Progenitor cell of endocrine pancreas (in vitro differentiated cells): ENCODE results near the gene BLOC1S1. TPM values are rescaled to one million over a fixed set of nuclear protein-coding genes. Genes with fewer than 3 reads are reported as not detected.
"Not testable (repeated sequence)": the region's sequence is repeated elsewhere in the genome, so short reads cannot be mapped to it uniquely, and the experiment has no call there.

Experiments
- DNase-seq: peaks from one replicate; pipeline ENCODE4 v3.0.0; 2021; ENCODE audit warnings: low spot score; ENCODE audit not compliant: unreplicated experiment
- H3K27ac Mint-ChIP-seq: 2 replicates; pipeline ENCODE4 v1.8.0; 2021; ENCODE audit warnings: mild to moderate bottlenecking, moderate library complexity, mixed read lengths
- H3K27me3 Mint-ChIP-seq: 2 replicates; pipeline ENCODE4 v1.8.0; 2021; ENCODE audit warnings: mixed read lengths
- H3K36me3 Mint-ChIP-seq: 2 replicates; pipeline ENCODE4 v1.8.0; 2022; ENCODE audit warnings: mixed read lengths; ENCODE audit not compliant: insufficient read depth
- H3K4me1 Mint-ChIP-seq: 2 replicates; pipeline ENCODE4 v1.8.0; 2021; ENCODE audit warnings: low read depth, mixed read lengths
- H3K4me3 Mint-ChIP-seq: 2 replicates; pipeline ENCODE4 v1.8.0; 2021; ENCODE audit warnings: low read depth, mild to moderate bottlenecking, moderate library complexity, mixed read lengths
- H3K9me3 Mint-ChIP-seq: 2 replicates; pipeline ENCODE4 v1.8.0; 2021; ENCODE audit warnings: low read depth, mixed read lengths
- CTCF ChIP-seq: fragments of 200-600 bp; sonication (generic); IDR thresholded peaks from one replicate; pipeline ENCODE4 v1.5.0; 2021; ENCODE audit warnings: antibody characterized with exemption, mild to moderate bottlenecking; ENCODE audit not compliant: unreplicated experiment
- total RNA-seq: library from RNA; stranded (reverse); gene quantifications from 2 replicates; pipeline ENCODE4 v1.2.1, GENCODE V29; 2021

Gene BLOC1S1
- total RNA-seq, 1 donor from 2014 or later: 65.8 TPM

GRCh38 chr12:55757701-55758100 is 41.9 kb downstream of the BLOC1S1 start:
- H3K27me3 Mint-ChIP-seq: no peaks in the 10 kb centered on the region
- DNase-seq: no peak
- no peak for TF ChIP-seq CTCF
- H3K4me3 Mint-ChIP-seq: no peak overlapping the region
- no peaks in the 10 kb centered on the region for H3K9me3 Mint-ChIP-seq
- peaks cover 5% of the 10 kb centered on the region for H3K4me1 Mint-ChIP-seq
- no peak overlapping the region for H3K27ac Mint-ChIP-seq
- H3K36me3 Mint-ChIP-seq: peaks cover 27% of the 10 kb centered on the region

GRCh38 chr12:55758575-55758974 is 42.7 kb downstream of the BLOC1S1 start:
- not testable (repeated sequence) for H3K27ac Mint-ChIP-seq, H3K4me3 Mint-ChIP-seq, H3K9me3 Mint-ChIP-seq, H3K4me1 Mint-ChIP-seq, H3K27me3 Mint-ChIP-seq, DNase-seq
- H3K36me3 Mint-ChIP-seq: peaks cover 24% of the 10 kb centered on the region

DNA sequence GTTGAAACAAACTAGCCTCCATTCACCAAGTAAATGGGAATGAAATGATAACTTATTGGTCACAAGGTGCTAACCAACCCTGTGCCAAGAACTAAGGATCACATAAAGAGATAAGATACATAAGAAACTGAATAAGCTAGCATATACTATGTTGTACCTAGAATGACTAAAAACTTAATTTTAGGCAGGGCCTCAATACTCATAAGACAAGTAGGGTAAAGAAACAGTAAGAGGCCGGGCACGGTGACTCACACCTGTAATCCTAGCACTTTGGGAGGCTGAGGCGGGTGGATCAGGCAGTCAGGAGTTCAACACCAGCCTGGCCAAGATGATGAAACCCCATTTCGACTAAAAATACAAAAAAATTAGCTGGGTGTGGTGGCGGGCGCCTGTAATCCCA is 44.8 kb downstream of the BLOC1S1 start:
- peaks cover 22% of the 10 kb centered on the region for H3K36me3 Mint-ChIP-seq
- DNase-seq: no peak
- H3K9me3 Mint-ChIP-seq: no peaks in the 10 kb centered on the region
- H3K27me3 Mint-ChIP-seq: no peaks in the 10 kb centered on the region
- no peak overlapping the region for H3K4me3 Mint-ChIP-seq
- H3K4me1 Mint-ChIP-seq: no peaks in the 10 kb centered on the region
- H3K27ac Mint-ChIP-seq: no peak overlapping the region
- no peak for TF ChIP-seq CTCF

DNA sequence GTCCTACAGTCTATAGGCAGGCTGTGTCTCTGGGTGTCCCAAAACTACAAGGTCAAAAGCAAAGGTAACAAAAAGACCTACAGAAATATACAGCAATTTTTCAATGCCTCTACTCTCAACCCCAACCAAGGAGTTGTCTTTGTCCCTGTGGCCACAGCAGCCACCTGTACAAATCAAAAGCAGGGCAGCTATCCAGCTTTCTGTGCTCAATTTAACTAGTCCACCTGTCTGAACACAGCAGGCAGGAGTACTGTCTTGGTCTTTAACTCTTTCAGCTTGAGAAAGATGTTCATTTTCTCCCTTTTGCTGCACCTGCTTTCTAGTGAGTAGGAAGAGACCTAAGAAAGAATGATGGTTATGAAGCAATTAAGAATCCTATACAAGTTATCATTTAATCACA is 46.8 kb downstream of the BLOC1S1 start:
- Mint-ChIP-seq H3K4me3 (no peak overlapping the region), H3K4me1 (peaks cover 4% of the 10 kb centered on the region), H3K27me3 (no peaks in the 10 kb centered on the region), H3K36me3 (peaks cover 21% of the 10 kb centered on the region), H3K9me3 (no peaks in the 10 kb centered on the region), H3K27ac (no peak overlapping the region)
- DNase-seq: no peak
- TF ChIP-seq CTCF: no peak

DNA sequence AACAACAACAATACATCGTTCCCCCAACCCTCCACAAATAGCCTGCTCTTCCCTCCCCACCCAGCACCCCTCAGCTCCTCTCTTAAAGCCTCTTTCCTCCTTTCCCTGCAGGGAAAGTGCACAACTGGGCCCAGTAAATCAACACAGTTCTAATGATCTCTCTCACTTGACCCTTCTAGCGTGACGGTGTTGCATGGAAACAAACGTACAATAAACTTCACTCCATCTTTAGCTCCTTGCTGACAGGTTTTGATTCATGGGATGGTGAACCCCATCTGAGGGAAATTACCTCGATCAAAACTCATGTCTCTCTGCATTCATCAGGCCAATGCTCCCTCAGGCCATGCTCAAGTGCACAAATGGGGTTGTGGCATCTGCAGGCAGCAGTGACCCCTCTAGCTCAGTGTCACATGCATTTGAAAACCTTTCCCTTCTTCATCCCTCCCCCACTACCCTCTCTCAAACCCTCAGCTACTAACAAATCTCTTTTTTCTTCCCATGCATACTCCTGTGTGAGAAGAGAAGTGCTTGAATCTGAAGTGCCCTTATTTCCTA is 50.0 kb downstream of the BLOC1S1 start:
- Mint-ChIP-seq H3K36me3 (peaks cover 9% of the 10 kb centered on the region), H3K9me3 (no peaks in the 10 kb centered on the region), H3K4me1 (peaks cover 4% of the 10 kb centered on the region), H3K27me3 (no peaks in the 10 kb centered on the region), H3K27ac (peak overlapping the region; percentile 2), H3K4me3 (no peak overlapping the region)
- no peak for TF ChIP-seq CTCF
- DNase-seq: no peak

DNA sequence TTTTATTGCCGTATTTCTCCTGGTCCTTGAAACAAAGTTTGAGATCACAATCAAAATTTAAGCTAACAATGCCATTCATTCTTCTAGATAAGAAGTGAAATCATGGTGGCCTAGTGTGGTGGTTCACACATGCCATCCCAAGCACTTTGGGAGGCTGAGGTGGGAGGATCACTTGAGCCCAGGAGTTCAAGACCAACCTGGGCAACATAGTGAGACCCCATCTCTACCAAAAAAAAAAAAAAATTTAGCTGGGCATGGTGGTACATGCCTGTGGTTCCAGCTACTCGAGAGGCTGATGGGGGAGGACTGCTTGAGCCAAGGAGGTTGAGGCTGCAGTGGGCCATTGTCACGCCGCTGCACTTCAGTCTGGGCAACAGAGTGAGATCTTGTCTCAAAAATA is 51.3 kb downstream of the BLOC1S1 start:
- Mint-ChIP-seq H3K9me3 (no peaks in the 10 kb centered on the region), H3K36me3 (peaks cover 6% of the 10 kb centered on the region), H3K27me3 (no peaks in the 10 kb centered on the region), H3K4me1 (peaks cover 7% of the 10 kb centered on the region), H3K4me3 (no peak overlapping the region), H3K27ac (no peak overlapping the region)
- no peak for DNase-seq
- no peak for TF ChIP-seq CTCF

Other genes with a start within 250 kb of the BLOC1S1 start
- gene OR6C70, start 245.9 kb upstream of the BLOC1S1 start, total RNA-seq: not detected in 2 replicates
- not detected in 2 replicates for gene OR6C68, start 223.7 kb upstream of the BLOC1S1 start, total RNA-seq
- gene OR6C4, start 166.4 kb upstream of the BLOC1S1 start, total RNA-seq: not detected in 2 replicates
- not detected in 2 replicates for gene OR2AP1, start 143.6 kb upstream of the BLOC1S1 start, total RNA-seq
- not detected in 2 replicates for gene OR10P1, start 79.2 kb upstream of the BLOC1S1 start, total RNA-seq
- 23.6 and 25.1 TPM in 2 replicates for gene ITGA7, start 8.1 kb upstream of the BLOC1S1 start, total RNA-seq
- gene RDH5, start 4.3 kb downstream of the BLOC1S1 start, total RNA-seq: 7.9 and 9.7 TPM in 2 replicates
- gene CD63, start 13.0 kb downstream of the BLOC1S1 start, total RNA-seq: 407 and 432 TPM in 2 replicates
- gene GDF11, start 27.1 kb downstream of the BLOC1S1 start, total RNA-seq: 42.8 and 50.3 TPM in 2 replicates
- gene SARNP, start 101.7 kb downstream of the BLOC1S1 start, total RNA-seq: 85.7 and 91.0 TPM in 2 replicates
- 36.5 and 40.5 TPM in 2 replicates for gene ORMDL2, start 102.0 kb downstream of the BLOC1S1 start, total RNA-seq
- gene DNAJC14, start 113.5 kb downstream of the BLOC1S1 start, total RNA-seq: 37.6 and 38.6 TPM in 2 replicates
- gene MMP19, start 126.9 kb downstream of the BLOC1S1 start, total RNA-seq: 0.62 and 0.89 TPM in 2 replicates
- 38.0 and 42.8 TPM in 2 replicates for gene PYM1, start 211.8 kb downstream of the BLOC1S1 start, total RNA-seq
- 10.2 and 16.8 TPM in 2 replicates for gene DGKA, start 215.1 kb downstream of the BLOC1S1 start, total RNA-seq
- 3.7 and 6.3 TPM in 2 replicates for gene PMEL, start 250.0 kb downstream of the BLOC1S1 start, total RNA-seq